ENCODE data around the gene ARHGAP32.

Gene ARHGAP32

GRCh38 chr11:129056916-129057315 is 135.2 kb downstream of the ARHGAP32 start:
- H3K4me1 ChIP-seq (ENCODE audit: insufficient read depth, low read length), result no peaks in the 10 kb centered on the region

GRCh38 chr11:129055196-129055595 is 136.9 kb downstream of the ARHGAP32 start:
- Histone ChIP-seq H3K27me3 (ENCODE audit: control insufficient read depth in 1 of 2, insufficient read depth in 2 of 2, low read length in 2 of 2) (no peaks in the 10 kb centered on the region), H3K9ac (ENCODE audit: low read length) (no peak overlapping the region), H3K4me3 (ENCODE audit: low read depth in 1 of 2, low read length in 2 of 2) (no peak overlapping the region), H3K36me3 (ENCODE audit: insufficient read depth, low read length) (no peaks in the 10 kb centered on the region), H3K27ac (ENCODE audit: low read depth, low read length) (no peak overlapping the region), H3K4me1 (ENCODE audit: insufficient read depth, low read length) (no peaks in the 10 kb centered on the region), H3K9me3 (ENCODE audit: low read length) (no peaks in the 10 kb centered on the region)

More at GRCh38 chr11:129056916-129057315, 135.2 kb downstream of the ARHGAP32 start:
- H3K36me3 ChIP-seq (ENCODE audit: insufficient read depth, low read length), result no peaks in the 10 kb centered on the region
- no peak overlapping the region for H3K27ac ChIP-seq (ENCODE audit: low read depth, low read length)
- no peaks in the 10 kb centered on the region for H3K9me3 ChIP-seq (ENCODE audit: low read length)
- no peak overlapping the region for H3K4me3 ChIP-seq (ENCODE audit: low read depth in 1 of 2, low read length in 2 of 2)
- H3K27me3 ChIP-seq (ENCODE audit: control insufficient read depth in 1 of 2, insufficient read depth in 2 of 2, low read length in 2 of 2), result no peaks in the 10 kb centered on the region
- H3K9ac ChIP-seq (ENCODE audit: low read length), result no peak overlapping the region

- no peak overlapping the region for H3K27ac ChIP-seq (ENCODE audit: low read depth, low read length)
- no peak overlapping the region for H3K9ac ChIP-seq (ENCODE audit: low read length)
- H3K4me1 ChIP-seq (ENCODE audit: insufficient read depth, low read length), result no peaks in the 10 kb centered on the region
- H3K9me3 ChIP-seq (ENCODE audit: low read length), result no peaks in the 10 kb centered on the region
- H3K4me3 ChIP-seq (ENCODE audit: low read depth in 1 of 2, low read length in 2 of 2), result no peak overlapping the region
- no peaks in the 10 kb centered on the region for H3K27me3 ChIP-seq (ENCODE audit: control insufficient read depth in 1 of 2, insufficient read depth in 2 of 2, low read length in 2 of 2)
- no peaks in the 10 kb centered on the region for H3K36me3 ChIP-seq (ENCODE audit: insufficient read depth, low read length)
These were observed 143.2 kb downstream of the ARHGAP32 start for GRCh38 chr11:129048911-129049310.

GRCh38 chr11:129045150-129045549 is 147.0 kb downstream of the ARHGAP32 start:
- Histone ChIP-seq H3K9ac (ENCODE audit: low read length) (no peak overlapping the region), H3K9me3 (ENCODE audit: low read length) (no peaks in the 10 kb centered on the region), H3K4me3 (ENCODE audit: low read depth in 1 of 2, low read length in 2 of 2) (no peak overlapping the region), H3K27ac (ENCODE audit: low read depth, low read length) (no peak overlapping the region), H3K36me3 (ENCODE audit: insufficient read depth, low read length) (no peaks in the 10 kb centered on the region), H3K27me3 (ENCODE audit: control insufficient read depth in 1 of 2, insufficient read depth in 2 of 2, low read length in 2 of 2) (no peaks in the 10 kb centered on the region), H3K4me1 (ENCODE audit: insufficient read depth, low read length) (no peaks in the 10 kb centered on the region)

GRCh38 chr11:129042503-129042902 is 149.6 kb downstream of the ARHGAP32 start:
- Histone ChIP-seq H3K27ac (ENCODE audit: low read depth, low read length) (no peak overlapping the region), H3K9ac (ENCODE audit: low read length) (no peak overlapping the region), H3K4me3 (ENCODE audit: low read depth in 1 of 2, low read length in 2 of 2) (no peak overlapping the region), H3K27me3 (ENCODE audit: control insufficient read depth in 1 of 2, insufficient read depth in 2 of 2, low read length in 2 of 2) (no peaks in the 10 kb centered on the region), H3K4me1 (ENCODE audit: insufficient read depth, low read length) (no peaks in the 10 kb centered on the region), H3K36me3 (ENCODE audit: insufficient read depth, low read length) (no peaks in the 10 kb centered on the region), H3K9me3 (ENCODE audit: low read length) (no peaks in the 10 kb centered on the region)

- Histone ChIP-seq H3K27me3 (ENCODE audit: control insufficient read depth in 1 of 2, insufficient read depth in 2 of 2, low read length in 2 of 2) (no peaks in the 10 kb centered on the region), H3K4me1 (ENCODE audit: insufficient read depth, low read length) (no peaks in the 10 kb centered on the region), H3K36me3 (ENCODE audit: insufficient read depth, low read length) (no peaks in the 10 kb centered on the region), H3K27ac (ENCODE audit: low read depth, low read length) (no peak overlapping the region), H3K4me3 (ENCODE audit: low read depth in 1 of 2, low read length in 2 of 2) (no peak overlapping the region), H3K9ac (ENCODE audit: low read length) (no peak overlapping the region), H3K9me3 (ENCODE audit: low read length) (no peaks in the 10 kb centered on the region)
These were observed 150.5 kb downstream of the ARHGAP32 start for GRCh38 chr11:129041611-129042018.

- Histone ChIP-seq H3K9ac (ENCODE audit: low read length) (no peak overlapping the region), H3K4me3 (ENCODE audit: low read depth in 1 of 2, low read length in 2 of 2) (no peak overlapping the region), H3K27ac (ENCODE audit: low read depth, low read length) (no peak overlapping the region), H3K36me3 (ENCODE audit: insufficient read depth, low read length) (no peaks in the 10 kb centered on the region), H3K9me3 (ENCODE audit: low read length) (no peaks in the 10 kb centered on the region), H3K27me3 (ENCODE audit: control insufficient read depth in 1 of 2, insufficient read depth in 2 of 2, low read length in 2 of 2) (no peaks in the 10 kb centered on the region), H3K4me1 (ENCODE audit: insufficient read depth, low read length) (no peaks in the 10 kb centered on the region)
These were observed 151.2 kb downstream of the ARHGAP32 start for GRCh38 chr11:129040934-129041333.

- Histone ChIP-seq H3K9me3 (ENCODE audit: low read length) (no peaks in the 10 kb centered on the region), H3K4me3 (ENCODE audit: low read depth in 1 of 2, low read length in 2 of 2) (no peak overlapping the region), H3K27me3 (ENCODE audit: control insufficient read depth in 1 of 2, insufficient read depth in 2 of 2, low read length in 2 of 2) (no peaks in the 10 kb centered on the region), H3K9ac (ENCODE audit: low read length) (no peak overlapping the region), H3K36me3 (ENCODE audit: insufficient read depth, low read length) (no peaks in the 10 kb centered on the region), H3K27ac (ENCODE audit: low read depth, low read length) (no peak overlapping the region), H3K4me1 (ENCODE audit: insufficient read depth, low read length) (no peaks in the 10 kb centered on the region)
These were observed 156.9 kb downstream of the ARHGAP32 start for GRCh38 chr11:129035244-129035643.

GRCh38 chr11:129034001-129034400 is 158.1 kb downstream of the ARHGAP32 start:
- Histone ChIP-seq H3K4me1 (ENCODE audit: insufficient read depth, low read length) (no peaks in the 10 kb centered on the region), H3K9ac (ENCODE audit: low read length) (no peak overlapping the region), H3K36me3 (ENCODE audit: insufficient read depth, low read length) (no peaks in the 10 kb centered on the region), H3K27me3 (ENCODE audit: control insufficient read depth in 1 of 2, insufficient read depth in 2 of 2, low read length in 2 of 2) (no peaks in the 10 kb centered on the region), H3K9me3 (ENCODE audit: low read length) (no peaks in the 10 kb centered on the region), H3K27ac (ENCODE audit: low read depth, low read length) (no peak overlapping the region), H3K4me3 (ENCODE audit: low read depth in 1 of 2, low read length in 2 of 2) (no peak overlapping the region)

- no peaks in the 10 kb centered on the region for H3K9me3 ChIP-seq (ENCODE audit: low read length)
- no peaks in the 10 kb centered on the region for H3K27me3 ChIP-seq (ENCODE audit: control insufficient read depth in 1 of 2, insufficient read depth in 2 of 2, low read length in 2 of 2)
- H3K9ac ChIP-seq (ENCODE audit: low read length), result no peak overlapping the region
- no peaks in the 10 kb centered on the region for H3K36me3 ChIP-seq (ENCODE audit: insufficient read depth, low read length)
- no peaks in the 10 kb centered on the region for H3K4me1 ChIP-seq (ENCODE audit: insufficient read depth, low read length)
- H3K27ac ChIP-seq (ENCODE audit: low read depth, low read length), result no peak overlapping the region
- no peak overlapping the region for H3K4me3 ChIP-seq (ENCODE audit: low read depth in 1 of 2, low read length in 2 of 2)
These were observed 168.0 kb downstream of the ARHGAP32 start for GRCh38 chr11:129023968-129024676.

GRCh38 chr11:129021295-129021694 is 170.8 kb downstream of the ARHGAP32 start:
- H3K36me3 ChIP-seq (ENCODE audit: insufficient read depth, low read length), result no peaks in the 10 kb centered on the region
- no peak overlapping the region for H3K27ac ChIP-seq (ENCODE audit: low read depth, low read length)
- H3K9me3 ChIP-seq (ENCODE audit: low read length), result no peaks in the 10 kb centered on the region
- H3K27me3 ChIP-seq (ENCODE audit: control insufficient read depth in 1 of 2, insufficient read depth in 2 of 2, low read length in 2 of 2), result no peaks in the 10 kb centered on the region
- no peaks in the 10 kb centered on the region for H3K4me1 ChIP-seq (ENCODE audit: insufficient read depth, low read length)
- no peak overlapping the region for H3K9ac ChIP-seq (ENCODE audit: low read length)
- H3K4me3 ChIP-seq (ENCODE audit: low read depth in 1 of 2, low read length in 2 of 2), result no peak overlapping the region

- no peaks in the 10 kb centered on the region for H3K4me1 ChIP-seq (ENCODE audit: insufficient read depth, low read length)
- no peak overlapping the region for H3K27ac ChIP-seq (ENCODE audit: low read depth, low read length)
- no peaks in the 10 kb centered on the region for H3K9me3 ChIP-seq (ENCODE audit: low read length)
- H3K4me3 ChIP-seq (ENCODE audit: low read depth in 1 of 2, low read length in 2 of 2), result no peak overlapping the region
- H3K36me3 ChIP-seq (ENCODE audit: insufficient read depth, low read length), result no peaks in the 10 kb centered on the region
- H3K9ac ChIP-seq (ENCODE audit: low read length), result no peak overlapping the region
- no peaks in the 10 kb centered on the region for H3K27me3 ChIP-seq (ENCODE audit: control insufficient read depth in 1 of 2, insufficient read depth in 2 of 2, low read length in 2 of 2)
These were observed 173.1 kb downstream of the ARHGAP32 start for GRCh38 chr11:129018991-129019390.

Data from muscle layer of colon (tissue), 2 donors.